HCT116 (cell line): ENCODE data around the gene ASIC3. TPM values are rescaled to one million over a fixed set of nuclear protein-coding genes. Genes with fewer than 3 reads are reported as not detected.

Source experiments
- ATAC-seq: fragments of 200-7000 bp; cut with Tn5 transposase; 2 replicates; pipeline ENCODE4 v1.9.1; 2020; ENCODE audit warnings: mild to moderate bottlenecking, moderate library complexity
- BruUV-seq: library from RNA; stranded (reverse); fragments of 400-500 nt; replicated peaks from 2 replicates; lab custom pipeline; 2021; lab: Mats Ljungman, UMichigan
- CTCF ChIA-PET: fragments of 300-600 bp; sonication (Branson Sonifier 250); formaldehyde crosslinking; loops from one replicate; lab custom pipeline; 2021; ENCODE audit warnings: antibody characterized with exemption; lab: Charles Lee
- POLR2A ChIA-PET: fragments of 300-600, 350-600 bp; sonication (Branson Sonifier 250); formaldehyde crosslinking; loops from one replicate; lab custom pipeline; 2021; ENCODE audit warnings: antibody characterized with exemption; lab: Charles Lee
- RAD21 ChIA-PET, 2 experiments: fragments of 300-600 bp; sonication (Branson Sonifier 250); formaldehyde crosslinking; loops; one replicate each; lab custom pipeline; 2023; ENCODE audit warnings: low total read pairs in 2 of 2; ENCODE audit not compliant: uncharacterized antibody in 2 of 2, unreplicated experiment in 2 of 2, low non-redundant PET in 1 of 2; lab: Charles Lee
- DNase-seq: peaks from one replicate; pipeline ENCODE4 v3.0.0-alpha.2; 2010; ENCODE audit warnings: low read depth, low spot score
- H2AFZ ChIP-seq: fragments of 200-600 bp; shearing (Covaris generic), sonication (generic); 2 replicates; pipeline ENCODE4 v1.6.1; 2017; ENCODE audit warnings: low read depth, mixed run types, mixed read lengths, antibody characterized with exemption, low read length; ENCODE audit not compliant: poor library complexity, severe bottlenecking
- H3K27ac ChIP-seq: 2 replicates; pipeline ENCODE4 v1.5.1; 2012; ENCODE audit warnings: low read depth, low read length
- H3K27me3 ChIP-seq: fragments of 200-600 bp; sonication (generic); 2 replicates; pipeline ENCODE4 v1.6.1; 2016; ENCODE audit warnings: mixed run types, low read length, mixed read lengths; ENCODE audit not compliant: insufficient read depth
- H3K36me3 ChIP-seq, 2 experiments: fragments of 200-500 bp in 1 of 2; fragments of 200-600 bp in 1 of 2; sonication (Bioruptor generic) in 1 of 2; sonication (generic) in 1 of 2; 2 replicates each; pipeline versions ENCODE4 v1.5.1 to v1.6.1; 2014 to 2016; ENCODE audit warnings: low read length in 2 of 2, inconsistent platforms in 1 of 2, mixed read lengths in 1 of 2, mixed run types in 1 of 2; ENCODE audit not compliant: insufficient read depth in 2 of 2, control insufficient read depth in 1 of 2
- H3K4me1 ChIP-seq, 2 experiments: fragments of 200-600 bp in 1 of 2; sonication (generic) in 1 of 2; 2 replicates each; pipeline versions ENCODE4 v1.5.1 to v1.6.1; 2012 to 2017; ENCODE audit warnings: low read length in 2 of 2, inconsistent platforms in 1 of 2, mild to moderate bottlenecking in 1 of 2, mixed read lengths in 1 of 2, mixed run types in 1 of 2, moderate library complexity in 1 of 2; ENCODE audit not compliant: insufficient read depth in 2 of 2, control insufficient read depth in 1 of 2
- H3K4me2 ChIP-seq: fragments of 200-600 bp; sonication (generic); 2 replicates; pipeline ENCODE4 v1.6.1; 2017; ENCODE audit warnings: mixed run types, low read length, mixed read lengths
- H3K4me3 ChIP-seq, 2 experiments: fragments of 200-600 bp in 1 of 2; sonication (generic) in 1 of 2; replicated peaks in 1 of 2; 2 replicates each; pipeline ENCODE4 v1.5.1; 2011 to 2016; ENCODE audit warnings: low read length in 2 of 2, control low read depth in 1 of 2, low read depth in 1 of 2, mild to moderate bottlenecking in 1 of 2, mixed read lengths in 1 of 2, mixed run types in 1 of 2
- H3K79me2 ChIP-seq: fragments of 200-600 bp; sonication (generic); 2 replicates; pipeline ENCODE4 v1.6.1; 2017; ENCODE audit warnings: mild to moderate bottlenecking, mixed run types, low read length, moderate library complexity, mixed read lengths; ENCODE audit not compliant: insufficient read depth
- H3K9ac ChIP-seq: fragments of 200-600 bp; sonication (generic); 2 replicates; pipeline ENCODE4 v1.6.1; 2016; ENCODE audit warnings: low read length, mixed read lengths
- H3K9me2 ChIP-seq: fragments of 200-600 bp; sonication (generic), shearing (Covaris generic); 2 replicates; pipeline ENCODE4 v1.6.1; 2017; ENCODE audit warnings: mixed run types, mild to moderate bottlenecking, moderate library complexity; ENCODE audit not compliant: insufficient read depth
- H3K9me3 ChIP-seq, 2 experiments: fragments of 200-500 bp in 1 of 2; fragments of 200-600 bp in 1 of 2; sonication (Bioruptor generic) in 1 of 2; sonication (generic) in 1 of 2; 2 replicates each; pipeline ENCODE4 v1.6.1; 2014 to 2017; ENCODE audit warnings: low read length in 2 of 2, mixed read lengths in 2 of 2, inconsistent platforms in 1 of 2, low read depth in 1 of 2, mild to moderate bottlenecking in 1 of 2, mixed run types in 1 of 2, moderate library complexity in 1 of 2; ENCODE audit not compliant: control insufficient read depth in 1 of 2, insufficient read depth in 1 of 2
- H4K20me1 ChIP-seq: fragments of 200-600 bp; sonication (generic), shearing (Covaris generic); 2 replicates; pipeline ENCODE4 v1.6.1; 2017; ENCODE audit warnings: mixed run types, mild to moderate bottlenecking, moderate library complexity; ENCODE audit not compliant: insufficient read depth
- CTCF ChIP-seq, 3 experiments: fragments of 200-600 bp in 1 of 3; sonication (generic) in 1 of 3; IDR thresholded peaks in 2 of 3; conservative IDR thresholded peaks in 1 of 3; 2 replicates each; pipeline ENCODE4 v1.5.1; 2012 to 2017; ENCODE audit warnings: low read depth in 2 of 3, low read length in 2 of 3, antibody characterized with exemption in 1 of 3, borderline replicate concordance in 1 of 3, control low read depth in 1 of 3, mild to moderate bottlenecking in 1 of 3, mixed read lengths in 1 of 3, mixed run types in 1 of 3, moderate library complexity in 1 of 3; ENCODE audit not compliant: insufficient read depth in 1 of 3
- SIN3A ChIP-seq: IDR thresholded peaks from 2 replicates; pipeline ENCODE4 v1.6.1; 2012; ENCODE audit warnings: low read depth
- YY1 ChIP-seq: IDR thresholded peaks from 2 replicates; pipeline ENCODE4 v1.6.1; 2011; ENCODE audit warnings: low read length, low read depth, moderate library complexity, mild to moderate bottlenecking; ENCODE audit not compliant: insufficient replicate concordance; ENCODE audit errors: extremely low read depth
- intact Hi-C: fragments of 100-400 bp; cut with micrococcal nuclease; formaldehyde crosslinking; loops from 2 replicates; pipeline ENCODE4 v1.10.0; 2022
- total RNA-seq: library from RNA; stranded (reverse); gene quantifications from one replicate; pipeline ENCODE4 v1.2.1, GENCODE V29; 2021; ENCODE audit not compliant: unreplicated experiment

ASIC3 gene
- total RNA-seq, 1 experiment from 2014 or later, result 4.4 TPM

GRCh38 chr7:151031011-151031410 lies 17.3 kb upstream of the ASIC3 start:
- Histone ChIP-seq H3K9me2 (no peaks in the 10 kb centered on the region), H3K36me3 (peaks cover 3 to 6% of the 10 kb centered on the region in 2 experiments; a peak in 1 of 4 replicates), H3K4me2 (no peak overlapping the region), H4K20me1 (no peaks in the 10 kb centered on the region), H3K4me3 (no peak overlapping the region), H3K27me3 (no peaks in the 10 kb centered on the region), H3K27ac (no peak overlapping the region), H2AFZ (no peak overlapping the region), H3K9ac (no peak overlapping the region), H3K9me3 (no peaks in the 10 kb centered on the region), H3K79me2 (peaks cover 6% of the 10 kb centered on the region), H3K4me1 (peaks cover 6 to 35% of the 10 kb centered on the region in 2 experiments)
- POLR2A ChIA-PET, result interaction anchor here (0.6 kb wide), 1 partner anchor 21 kb away, joined by 3 read pairs; no protein-coding TSS in a partner anchor
- no TSS peak for BruUV-seq
- no peak for ATAC-seq
- intact Hi-C loops, result no loop called here
- DNase-seq, result no peak
- RAD21 ChIA-PET, result interaction anchor here in 1 of 2 experiments (0.9 kb wide), 1 partner anchor 69 kb away, joined by 3 read pairs; no protein-coding TSS in a partner anchor
- TF ChIP-seq CTCF (IDR thresholded peaks at IDR 0.05 in 2 of 3, conservative IDR thresholded peaks at IDR 0.05 in 1 of 3; ENCODE audit: borderline replicate concordance in 1 of 3, insufficient read depth in 1 of 3, low read depth in 2 of 3, low read length in 2 of 3) (no peak), SIN3A (no peak)
- CTCF ChIA-PET, result no interaction called here

- ATAC-seq, result no peak
- TF ChIP-seq CTCF (IDR thresholded peaks at IDR 0.05 in 2 of 3, conservative IDR thresholded peaks at IDR 0.05 in 1 of 3; ENCODE audit: borderline replicate concordance in 1 of 3, insufficient read depth in 1 of 3, low read depth in 2 of 3, low read length in 2 of 3), result peak in 2 of 3 experiments; percentile 38 to 44; a peak in 3 of 6 replicates
- no peak for TF ChIP-seq YY1
Measured at GRCh38 chr7:151032936-151033863, 15.1 kb upstream of the ASIC3 start.

More at GRCh38 chr7:151032936-151033863, 15.1 kb upstream of the ASIC3 start:
- Histone ChIP-seq H3K27ac (no peak overlapping the region), H2AFZ (no peak overlapping the region), H3K27me3 (no peaks in the 10 kb centered on the region), H3K79me2 (peaks cover 6% of the 10 kb centered on the region), H3K4me3 (no peak overlapping the region), H3K4me1 (peaks cover 3 to 15% of the 10 kb centered on the region in 2 experiments; a peak in 3 of 4 replicates), H3K36me3 (peaks cover 3 to 10% of the 10 kb centered on the region in 2 experiments; a peak in 2 of 4 replicates), H3K4me2 (no peak overlapping the region), H4K20me1 (no peaks in the 10 kb centered on the region), H3K9me3 (no peaks in the 10 kb centered on the region), H3K9me2 (no peaks in the 10 kb centered on the region), H3K9ac (no peak overlapping the region)
- ChIA-PET CTCF (interaction anchor here (1.4 kb wide), 1 partner anchor 78 kb away, joined by 4 read pairs; no protein-coding TSS in a partner anchor), RAD21 (no interaction called here), POLR2A (no interaction called here)
- BruUV-seq, result no TSS peak
- intact Hi-C loops, result no loop called here
- DNase-seq, result no peak
